ENCODE results near the gene PMP22. TPM values are rescaled to one million over a fixed set of nuclear protein-coding genes. Genes with fewer than 3 reads are reported as not detected.

PMP22 gene
- total RNA-seq, 1 experiment from 2014 or later, result 28.7 TPM

DNA sequence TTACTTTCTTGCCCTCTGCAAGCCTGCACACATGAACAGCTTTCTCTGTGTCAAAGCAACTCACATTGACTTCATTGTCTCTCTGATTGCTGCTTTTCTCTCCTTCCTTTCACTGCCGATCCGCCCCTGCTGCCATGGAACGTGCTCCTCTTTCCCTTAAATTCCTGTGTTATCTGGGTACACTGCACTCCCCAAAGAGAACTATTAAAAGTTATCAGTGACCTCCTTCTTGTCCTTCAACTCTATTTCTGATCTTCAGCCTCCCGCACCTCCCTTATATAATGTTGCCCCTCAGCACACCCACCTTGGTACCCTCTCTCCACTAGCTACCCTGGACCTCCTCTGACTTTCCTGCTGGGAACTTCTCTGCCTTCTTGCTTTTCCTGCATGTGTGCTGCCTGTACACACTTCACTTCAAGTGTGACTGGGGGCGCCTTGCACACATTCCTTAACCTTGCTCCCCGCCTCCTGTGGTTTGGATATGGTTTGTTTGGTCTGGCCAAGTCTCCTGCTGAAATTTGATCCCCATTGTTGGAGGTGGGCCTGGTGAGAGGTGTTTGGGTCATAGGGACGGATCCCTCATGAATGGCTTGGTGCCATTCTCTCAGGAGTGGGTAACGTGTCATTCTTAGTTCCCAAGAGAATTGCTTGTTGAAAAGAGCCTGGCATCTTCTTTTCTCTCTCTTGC is 26.7 kb upstream of the PMP22 start (continued):
- TF ChIP-seq ZNF274 (IDR thresholded peaks at IDR 0.05; ENCODE audit: low read depth, low read length), result no peak

DNA sequence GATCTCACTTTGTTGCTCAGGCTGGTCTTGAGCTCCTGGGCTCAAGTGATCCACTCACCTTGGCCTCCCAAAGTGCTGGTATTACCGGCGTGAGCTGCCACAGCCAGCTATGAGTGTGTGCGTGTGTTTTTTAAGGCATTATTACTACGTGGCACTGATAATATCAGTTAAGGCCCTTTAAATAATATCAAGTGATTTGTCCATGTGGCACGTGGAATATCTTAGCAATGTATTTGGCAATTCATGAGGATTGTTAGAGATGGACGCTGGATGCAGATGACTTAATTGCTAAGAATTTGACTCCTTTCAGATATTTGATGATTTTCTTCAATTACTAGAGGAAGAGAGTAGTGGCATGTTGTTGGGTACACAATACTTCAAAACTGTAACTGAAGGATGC is 25.5 kb upstream of the PMP22 start:
- H3K27ac ChIP-seq (ENCODE audit: low read depth, low read length), result no peak overlapping the region
- H2AFZ ChIP-seq (ENCODE audit: low read depth, low read length, poor library complexity, severe bottlenecking), result no peak overlapping the region
- DNase-seq (ENCODE audit: low read depth, low spot score) (no peak), ATAC-seq (no peak)
- H3K79me2 ChIP-seq (ENCODE audit: insufficient read depth, low read length), result no peaks in the 10 kb centered on the region
- no peaks in the 10 kb centered on the region for H3K27me3 ChIP-seq (ENCODE audit: insufficient read depth, low read length)
- H3K4me1 ChIP-seq (ENCODE audit: control insufficient read depth in 1 of 2, insufficient read depth in 2 of 2, low read length in 2 of 2), result no peaks in the 10 kb centered on the region; a peak in 2 of 4 replicates
- no peaks in the 10 kb centered on the region for H3K9me3 ChIP-seq (ENCODE audit: control insufficient read depth in 1 of 2, insufficient read depth in 1 of 2, low read depth in 1 of 2, low read length in 2 of 2)
- no peak for TF ChIP-seq SRF (IDR thresholded peaks at IDR 0.05; ENCODE audit: low read depth)
- no peak for TF ChIP-seq ZNF274 (IDR thresholded peaks at IDR 0.05; ENCODE audit: low read depth, low read length)
- no peak for TF ChIP-seq EZH2 (IDR thresholded peaks at IDR 0.05)
- no peak for TF ChIP-seq SP1 (IDR thresholded peaks at IDR 0.05; ENCODE audit: low read depth)
- TF ChIP-seq POLR2A (IDR thresholded peaks at IDR 0.05; ENCODE audit: borderline replicate concordance, extremely low read depth, insufficient read depth, insufficient read length), result no peak
- TF ChIP-seq FOSL1 (IDR thresholded peaks at IDR 0.05; ENCODE audit: low read depth), result no peak
- no peak for TF ChIP-seq CBX3 (IDR thresholded peaks at IDR 0.05; ENCODE audit: low read depth)
- no peak overlapping the region for H3K4me3 ChIP-seq (replicated peaks in 1 of 2; ENCODE audit: low read depth in 1 of 2, low read length in 2 of 2)
- no peaks in the 10 kb centered on the region for H3K9me2 ChIP-seq (ENCODE audit: insufficient read depth)
- ChIA-PET CTCF (interaction anchor here (1.4 kb wide), 1 partner anchor 212 kb away, joined by 5 read pairs; no protein-coding TSS in a partner anchor), RAD21 (ENCODE audit: low non-redundant PET in 1 of 2, low total read pairs in 2 of 2, uncharacterized antibody in 2 of 2, unreplicated experiment in 2 of 2) (no interaction called here), POLR2A (no interaction called here)
- intact Hi-C loops (cut with micrococcal nuclease), result no loop called here
- H3K4me2 ChIP-seq (ENCODE audit: low read length), result no peak overlapping the region
- H4K20me1 ChIP-seq (ENCODE audit: insufficient read depth), result no peaks in the 10 kb centered on the region
- H3K9ac ChIP-seq (ENCODE audit: low read length), result no peak overlapping the region
- BruUV-seq (replicated peaks), result no TSS peak
- H3K36me3 ChIP-seq (ENCODE audit: control insufficient read depth in 1 of 2, insufficient read depth in 2 of 2, low read length in 2 of 2), result no peaks in the 10 kb centered on the region

All from HCT116 (cell line).